Natural killer cell treated with Interleukin-12 subunit alpha and Interleukin-12 subunit beta and Interleukin-15 and Interleukin-18, amount 100 ng/mL, for 72 hours (primary cell): Measurements from ENCODE around the gene C14orf180. TPM values are rescaled to one million over a fixed set of nuclear protein-coding genes. Genes with fewer than 3 reads are reported as not detected.

Experiments used
- ATAC-seq, 2 donors: fragments of 150-1000 bp; cut with Tn5 transposase in 1 of 2; sonication (Bioruptor Pico), chemical (Tn5 transposase) in 1 of 2; 2 replicates each; pipeline ENCODE4 v1.10.0; 2021
- DNase-seq: peaks from one replicate; pipeline ENCODE4 v3.0.0; 2022; ENCODE audit warnings: low spot score
- H3K27ac Mint-ChIP-seq, 2 donors: 1 replicate in 1 of 2; 2 replicates in 1 of 2; pipeline ENCODE4 v1.8.0; 2022; ENCODE audit warnings: mixed read lengths in 2 of 2, mild to moderate bottlenecking in 1 of 2, moderate library complexity in 1 of 2
- H3K27me3 Mint-ChIP-seq, 2 donors: 1 replicate in 1 of 2; 2 replicates in 1 of 2; pipeline ENCODE4 v1.8.0; 2022; ENCODE audit warnings: mixed read lengths in 2 of 2
- H3K36me3 Mint-ChIP-seq: one replicate; pipeline ENCODE4 v1.8.0; 2022; ENCODE audit warnings: mixed read lengths
- H3K4me1 Mint-ChIP-seq, 2 donors: 1 replicate in 1 of 2; 2 replicates in 1 of 2; pipeline ENCODE4 v1.8.0; 2022; ENCODE audit warnings: low read depth in 2 of 2, mixed read lengths in 2 of 2, mild to moderate bottlenecking in 1 of 2
- H3K4me3 Mint-ChIP-seq: one replicate; pipeline ENCODE4 v1.8.0; 2022; ENCODE audit warnings: mixed read lengths
- H3K9me3 Mint-ChIP-seq: 2 replicates; pipeline ENCODE4 v1.8.0; 2022; ENCODE audit warnings: mixed read lengths
- total RNA-seq, 2 donors: library from RNA; stranded (reverse); gene quantifications; one replicate each; pipeline ENCODE4 v1.2.3, GENCODE V29; 2022

Gene C14orf180
- total RNA-seq, 2 donors from 2014 or later, result not detected

- H3K9me3 Mint-ChIP-seq, result no peaks in the 10 kb centered on the region
- no peak for ATAC-seq
- no peaks in the 10 kb centered on the region for H3K4me1 Mint-ChIP-seq
- no peak overlapping the region for H3K4me3 Mint-ChIP-seq
- no peak for DNase-seq
- H3K27me3 Mint-ChIP-seq, result peaks cover 16 to 34% of the 10 kb centered on the region in 2 donors
- H3K36me3 Mint-ChIP-seq, result no peaks in the 10 kb centered on the region
- no peak overlapping the region for H3K27ac Mint-ChIP-seq
These were observed 32.8 kb upstream of the C14orf180 start for GRCh38 chr14:104546591-104547309.

- H3K27me3 Mint-ChIP-seq, result peaks cover 10 to 27% of the 10 kb centered on the region in 2 donors
- ATAC-seq (no peak), DNase-seq (no peak)
- H3K27ac Mint-ChIP-seq, result no peak overlapping the region
- no peaks in the 10 kb centered on the region for H3K36me3 Mint-ChIP-seq
- no peaks in the 10 kb centered on the region for H3K9me3 Mint-ChIP-seq
- no peaks in the 10 kb centered on the region for H3K4me1 Mint-ChIP-seq
- no peak overlapping the region for H3K4me3 Mint-ChIP-seq
These were observed 32.1 kb upstream of the C14orf180 start for GRCh38 chr14:104547310-104547997.

- H3K9me3 Mint-ChIP-seq, result no peaks in the 10 kb centered on the region
- DNase-seq (no peak), ATAC-seq (no peak)
- H3K36me3 Mint-ChIP-seq, result no peaks in the 10 kb centered on the region
- H3K4me1 Mint-ChIP-seq, result no peaks in the 10 kb centered on the region
- H3K27ac Mint-ChIP-seq, result no peak overlapping the region
- no peak overlapping the region for H3K4me3 Mint-ChIP-seq
- peaks cover 6 to 20% of the 10 kb centered on the region in 2 donors for H3K27me3 Mint-ChIP-seq
These were observed 31.4 kb upstream of the C14orf180 start for GRCh38 chr14:104547998-104548700.

DNA sequence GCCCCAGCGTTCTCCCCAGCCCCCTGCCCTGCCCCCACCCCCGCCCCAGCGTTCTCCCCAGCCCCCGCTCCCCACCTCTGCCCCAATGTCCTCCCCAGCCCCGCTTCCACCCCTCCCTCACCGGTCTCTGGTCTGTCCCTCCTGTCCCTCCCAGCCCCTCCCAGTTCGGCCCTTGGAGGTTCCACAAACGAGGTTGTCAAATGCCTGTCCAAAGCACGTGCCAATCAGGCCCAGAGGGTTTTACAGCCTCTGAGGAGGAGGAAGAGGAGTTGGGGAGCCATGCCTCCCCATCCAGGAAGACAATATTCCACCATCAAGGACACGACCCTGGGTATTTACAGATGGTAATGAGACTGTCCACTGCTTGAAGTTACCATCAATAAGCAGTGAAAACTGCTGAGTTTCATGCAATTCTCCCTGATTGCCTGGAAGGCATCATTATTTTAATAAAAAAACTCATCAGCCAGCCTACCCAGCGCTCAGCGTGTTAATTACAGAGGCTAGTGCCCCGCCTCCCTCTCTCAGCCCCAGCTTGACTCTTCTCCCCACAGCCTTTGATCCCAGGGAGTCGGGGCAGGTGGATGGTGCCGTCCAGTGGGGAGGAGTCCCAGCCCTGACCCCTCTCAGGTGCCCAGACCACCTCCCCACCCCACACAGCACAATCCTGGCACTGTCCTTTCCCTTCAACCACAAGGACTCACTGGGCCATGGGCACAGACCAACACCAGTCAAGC, 30.6 kb upstream of the C14orf180 start:
- Mint-ChIP-seq H3K27me3 (peaks cover 8 to 12% of the 10 kb centered on the region in 2 donors), H3K4me3 (no peak overlapping the region), H3K9me3 (no peaks in the 10 kb centered on the region), H3K36me3 (no peaks in the 10 kb centered on the region), H3K4me1 (no peaks in the 10 kb centered on the region), H3K27ac (no peak overlapping the region)
- ATAC-seq (no peak), DNase-seq (no peak)

- ATAC-seq (no peak), DNase-seq (no peak)
- no peaks in the 10 kb centered on the region for H3K4me1 Mint-ChIP-seq
- H3K9me3 Mint-ChIP-seq, result no peaks in the 10 kb centered on the region
- H3K27me3 Mint-ChIP-seq, result peaks cover 4 to 7% of the 10 kb centered on the region in 2 donors
- no peak overlapping the region for H3K4me3 Mint-ChIP-seq
- H3K36me3 Mint-ChIP-seq, result no peaks in the 10 kb centered on the region
- no peak overlapping the region for H3K27ac Mint-ChIP-seq
These were observed 29.8 kb upstream of the C14orf180 start for GRCh38 chr14:104549536-104550339.

DNA sequence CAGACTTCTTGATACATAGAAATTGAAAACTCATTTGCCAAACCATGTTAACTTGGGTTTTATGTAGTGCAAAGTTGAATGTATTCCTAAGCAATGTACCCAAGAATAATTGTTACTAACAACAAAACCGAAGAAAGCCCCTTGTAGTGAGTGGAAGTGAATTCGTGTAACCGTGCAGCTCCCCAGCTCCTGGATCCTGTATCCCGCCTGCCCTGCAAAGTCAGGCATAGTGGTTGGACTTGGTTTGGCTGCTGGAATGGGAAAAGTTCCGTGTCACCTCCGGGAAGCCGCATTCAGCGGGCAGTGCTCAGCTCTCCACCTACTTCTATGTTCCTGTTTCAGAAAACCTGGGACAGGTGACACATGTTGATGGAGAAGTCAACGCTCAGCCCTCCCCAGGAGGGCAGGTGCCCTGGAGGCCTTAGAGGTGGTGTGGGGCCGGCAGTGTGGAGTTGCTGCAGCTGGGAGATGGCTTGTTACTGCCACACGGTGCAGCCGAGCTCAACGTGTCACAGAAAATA, 29.2 kb upstream of the C14orf180 start:
- no peaks in the 10 kb centered on the region for H3K4me1 Mint-ChIP-seq
- no peak for DNase-seq
- no peaks in the 10 kb centered on the region for H3K36me3 Mint-ChIP-seq
- peaks cover 0 to 3% of the 10 kb centered on the region in 2 donors for H3K27me3 Mint-ChIP-seq
- no peak for ATAC-seq
- no peaks in the 10 kb centered on the region for H3K9me3 Mint-ChIP-seq
- H3K4me3 Mint-ChIP-seq, result no peak overlapping the region
- H3K27ac Mint-ChIP-seq, result no peak overlapping the region

GRCh38 chr14:104550861-104551728, 28.5 kb upstream of the C14orf180 start:
- no peak overlapping the region for H3K4me3 Mint-ChIP-seq

DNA sequence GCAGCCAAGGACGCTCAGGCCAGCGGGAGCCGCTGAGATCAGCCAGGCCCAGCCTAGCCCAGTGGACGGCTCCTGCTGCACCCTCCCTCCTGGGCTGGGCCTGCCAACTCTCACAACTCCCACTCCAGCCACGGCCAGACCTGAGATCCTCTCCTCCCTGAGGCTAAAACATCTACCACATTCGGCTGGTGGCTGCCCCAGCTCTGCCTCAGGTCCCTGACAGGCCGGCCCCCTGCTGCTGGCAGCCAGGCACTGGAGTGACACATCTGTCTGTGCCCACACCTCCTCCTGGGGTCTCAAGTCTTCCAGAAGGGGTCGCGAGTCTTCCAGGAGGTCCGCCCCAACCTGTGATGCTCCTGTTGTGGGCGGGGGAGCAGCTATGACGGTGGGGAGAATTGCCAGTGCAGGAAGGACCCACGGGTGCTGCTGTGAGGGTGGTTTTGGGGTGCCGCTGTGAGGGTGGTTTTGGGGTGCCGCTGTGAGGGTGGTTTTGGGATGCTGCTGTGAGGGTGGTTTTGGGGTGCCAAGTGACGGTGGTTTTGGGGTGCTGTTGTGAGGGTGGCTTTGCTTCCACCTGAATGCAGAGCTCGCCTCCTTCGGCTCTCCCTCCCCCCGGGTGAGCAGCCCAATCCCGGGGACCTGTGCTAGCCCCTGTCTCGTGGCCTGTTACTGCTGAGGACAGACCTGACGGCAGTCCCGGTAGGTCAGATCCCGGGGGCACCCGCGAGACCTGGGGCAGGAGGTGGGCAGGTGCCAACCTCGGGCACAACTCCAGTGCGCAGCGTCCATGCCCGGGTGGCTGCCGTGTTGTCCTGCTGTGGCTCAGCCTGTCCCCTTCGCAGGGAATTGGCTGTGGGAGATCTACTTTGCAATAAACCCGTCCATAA, 27.5 kb upstream of the C14orf180 start:
- ATAC-seq (no peak), DNase-seq (no peak)
- H3K36me3 Mint-ChIP-seq, result no peaks in the 10 kb centered on the region
- no peaks in the 10 kb centered on the region for H3K9me3 Mint-ChIP-seq
- H3K4me1 Mint-ChIP-seq, result no peaks in the 10 kb centered on the region
- peaks cover 0 to 3% of the 10 kb centered on the region in 2 donors for H3K27me3 Mint-ChIP-seq
- no peak overlapping the region for H3K27ac Mint-ChIP-seq
- H3K4me3 Mint-ChIP-seq, result no peak overlapping the region

More at GRCh38 chr14:104550861-104551728, 28.5 kb upstream of the C14orf180 start:
- no peak for ATAC-seq
- DNase-seq, result no peak
- Mint-ChIP-seq H3K9me3 (no peaks in the 10 kb centered on the region), H3K4me1 (no peaks in the 10 kb centered on the region), H3K27ac (no peak overlapping the region), H3K36me3 (no peaks in the 10 kb centered on the region), H3K27me3 (peaks cover 0 to 3% of the 10 kb centered on the region in 2 donors)

GRCh38 chr14:104552738-104553125, 26.8 kb upstream of the C14orf180 start:
- ATAC-seq (no peak), DNase-seq (no peak)
- H3K4me3 Mint-ChIP-seq, result no peak overlapping the region
- peaks cover 0 to 3% of the 10 kb centered on the region in 2 donors for H3K27me3 Mint-ChIP-seq
- no peaks in the 10 kb centered on the region for H3K36me3 Mint-ChIP-seq
- H3K4me1 Mint-ChIP-seq, result no peaks in the 10 kb centered on the region
- H3K9me3 Mint-ChIP-seq, result no peaks in the 10 kb centered on the region
- H3K27ac Mint-ChIP-seq, result no peak overlapping the region

GRCh38 chr14:104553166-104554087, 26.1 kb upstream of the C14orf180 start:
- Mint-ChIP-seq H3K27me3 (peaks cover 0 to 3% of the 10 kb centered on the region in 2 donors), H3K4me3 (no peak overlapping the region), H3K27ac (no peak overlapping the region), H3K36me3 (no peaks in the 10 kb centered on the region), H3K9me3 (no peaks in the 10 kb centered on the region), H3K4me1 (no peaks in the 10 kb centered on the region)
- no peak for ATAC-seq
- no peak for DNase-seq
